CD8-positive, alpha-beta memory T cell (primary cell): ENCODE data around the gene PIWIL4. TPM values are rescaled to one million over a fixed set of nuclear protein-coding genes. Genes with fewer than 3 reads are reported as not detected.
A peak's percentile ranks its signal among the peaks of the same experiment; 100 is the strongest.

Source experiments
- CTCF ChIA-PET: fragments of 350-600 bp; sonication (Branson Sonifier 250); formaldehyde crosslinking; loops from one replicate; lab custom pipeline; 2021; ENCODE audit warnings: antibody characterized with exemption; lab: Charles Lee
- POLR2A ChIA-PET: fragments of 350-600 bp; sonication (Branson Sonifier 250); formaldehyde crosslinking; loops from one replicate; lab custom pipeline; 2021; ENCODE audit warnings: antibody characterized with exemption; lab: Charles Lee
- DNase-seq, 5 donors: peaks; one replicate each; pipeline versions ENCODE4 v3.0.0 to v3.0.0-alpha.2; 2020 to 2022; ENCODE audit warnings: mixed read lengths in 1 of 5
- H3K27ac ChIP-seq: one replicate; pipeline ENCODE4 v1.7.0; 2013; ENCODE audit warnings: low read depth, mild to moderate bottlenecking, low read length, moderate library complexity
- H3K27me3 ChIP-seq: 2 replicates; pipeline ENCODE4 v1.7.0; 2013; ENCODE audit warnings: low read length, mild to moderate bottlenecking; ENCODE audit not compliant: insufficient read depth, poor library complexity, severe bottlenecking
- H3K36me3 ChIP-seq: 2 replicates; pipeline ENCODE4 v1.7.0; 2013; ENCODE audit warnings: mild to moderate bottlenecking, low read length, moderate library complexity; ENCODE audit not compliant: insufficient read depth
- H3K4me1 ChIP-seq: 2 replicates; pipeline ENCODE4 v1.7.0; 2013; ENCODE audit warnings: mild to moderate bottlenecking, low read length, moderate library complexity; ENCODE audit not compliant: insufficient read depth
- H3K4me3 ChIP-seq: 2 replicates; pipeline ENCODE4 v1.7.0; 2013; ENCODE audit warnings: mild to moderate bottlenecking, low read length
- H3K9me3 ChIP-seq: 2 replicates; pipeline ENCODE4 v1.7.0; 2013; ENCODE audit warnings: mild to moderate bottlenecking, low read length
- H3K27ac Mint-ChIP-seq, 8 donors: one replicate each; pipeline ENCODE4 v1.8.0; 2020 to 2021; ENCODE audit warnings: mixed read lengths in 8 of 8, mild to moderate bottlenecking in 6 of 8, inconsistent platforms in 3 of 8, moderate library complexity in 3 of 8
- H3K27me3 Mint-ChIP-seq, 2 donors: one replicate each; pipeline ENCODE4 v1.8.0; 2020 to 2021; ENCODE audit warnings: mixed read lengths in 2 of 2, mild to moderate bottlenecking in 1 of 2, moderate library complexity in 1 of 2
- H3K36me3 Mint-ChIP-seq, 3 donors: one replicate each; pipeline ENCODE4 v1.8.0; 2020 to 2021; ENCODE audit warnings: mixed read lengths in 3 of 3, inconsistent platforms in 1 of 3, mild to moderate bottlenecking in 1 of 3
- H3K4me1 Mint-ChIP-seq, 3 donors: one replicate each; pipeline ENCODE4 v1.8.0; 2020 to 2021; ENCODE audit warnings: mixed read lengths in 3 of 3, inconsistent platforms in 1 of 3, mild to moderate bottlenecking in 1 of 3
- H3K4me3 Mint-ChIP-seq, 7 donors: one replicate each; pipeline ENCODE4 v1.8.0; 2020 to 2021; ENCODE audit warnings: mixed read lengths in 7 of 7, mild to moderate bottlenecking in 6 of 7, moderate library complexity in 4 of 7, inconsistent platforms in 2 of 7
- H3K9me3 Mint-ChIP-seq, 5 donors: one replicate each; pipeline ENCODE4 v1.8.0; 2020 to 2022; ENCODE audit warnings: mixed read lengths in 5 of 5, mild to moderate bottlenecking in 3 of 5, moderate library complexity in 2 of 5, inconsistent platforms in 1 of 5
- polyA plus RNA-seq: library from polyadenylated mRNA; unstranded; fragments of 300-500 nt; fragmentation: Illumina TruSeq; gene quantifications from one replicate; pipeline ENCODE4 v1.2.3, GENCODE V29; 2021
- total RNA-seq, 2 experiments: library from RNA; stranded (reverse); gene quantifications; one replicate each; pipeline ENCODE4 v1.2.3, GENCODE V29; 2021

Gene PIWIL4
- total RNA-seq: under 1 TPM; 0.58 to 0.61 TPM
- 0.36 TPM for polyA plus RNA-seq

DNA sequence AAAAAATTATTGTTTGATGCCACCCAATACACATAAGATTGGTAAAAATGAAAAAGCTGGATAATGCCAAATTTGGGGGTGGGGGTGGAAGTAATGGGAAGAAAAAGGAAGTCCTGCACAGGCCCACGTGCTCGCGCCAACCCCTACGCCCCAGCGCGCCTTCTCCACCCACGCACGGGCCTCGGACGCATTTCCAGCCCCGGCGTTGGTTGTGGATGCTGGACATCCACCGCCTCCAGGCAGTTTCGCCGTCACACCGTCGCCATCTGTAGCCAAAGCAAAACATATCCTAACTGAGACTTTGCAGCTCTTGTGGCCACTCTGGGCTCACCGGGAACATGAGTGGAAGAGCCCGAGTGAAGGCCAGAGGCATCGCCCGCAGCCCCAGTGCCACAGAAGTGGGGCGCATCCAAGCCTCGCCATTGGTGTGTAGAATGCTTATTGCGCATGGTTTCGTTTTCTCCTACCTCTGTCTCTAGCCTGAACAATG is at the start of gene PIWIL4:
PIWIL4 (plus strand) TSS at position 188 of the 490 bp plus-strand sequence; CDS start at position 339, 151 bp downstream.
- Histone ChIP-seq H3K4me3 (no peak within 1 kb of the TSS), H3K36me3 (no peaks in the 10 kb centered on the region), H3K4me1 (no peaks in the 10 kb centered on the region), H3K27ac (peak within 1 kb of the TSS; percentile 1), H3K27me3 (no peaks in the 10 kb centered on the region), H3K9me3 (no peaks in the 10 kb centered on the region)
- Mint-ChIP-seq H3K36me3 (no peaks in the 10 kb centered on the region), H3K27me3 (peaks cover 0 to 2% of the 10 kb centered on the region in 2 donors), H3K9me3 (no peaks in the 10 kb centered on the region), H3K4me3 (no peak within 1 kb of the TSS), H3K27ac (no peak within 1 kb of the TSS), H3K4me1 (no peaks in the 10 kb centered on the region)
- POLR2A ChIA-PET: no interaction called here
- DNase-seq: no peak
- CTCF ChIA-PET: no interaction called here

DNA sequence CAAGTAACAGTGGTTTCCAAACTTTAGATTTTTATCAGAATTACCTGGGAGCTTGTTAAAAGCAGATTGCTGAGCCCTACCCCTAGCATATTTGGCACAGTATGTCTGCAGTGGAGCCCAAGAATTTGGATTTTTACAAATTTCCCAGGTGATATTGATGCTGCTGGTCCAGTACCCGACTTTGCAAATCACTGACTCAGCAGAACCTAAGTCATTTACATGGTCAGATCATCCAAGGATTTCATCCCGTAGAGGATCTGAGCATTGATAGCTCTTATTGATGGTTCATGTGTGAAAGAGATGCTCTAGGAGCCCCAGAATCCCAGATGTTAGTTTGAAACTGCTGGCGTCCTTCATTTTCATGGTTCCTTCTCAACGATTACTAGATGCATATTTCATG is 48.9 kb upstream of the PIWIL4 start:
- Histone ChIP-seq H3K9me3 (no peaks in the 10 kb centered on the region), H3K27me3 (peaks cover 4% of the 10 kb centered on the region), H3K4me1 (peaks cover under 1% of the 10 kb centered on the region), H3K36me3 (no peaks in the 10 kb centered on the region), H3K4me3 (no peak overlapping the region), H3K27ac (no peak overlapping the region)
- H3K27me3 Mint-ChIP-seq: peaks cover 2 to 23% of the 10 kb centered on the region in 2 donors
- POLR2A ChIA-PET: no interaction called here
- no peak overlapping the region for H3K27ac Mint-ChIP-seq
- H3K36me3 Mint-ChIP-seq: no peaks in the 10 kb centered on the region
- H3K4me3 Mint-ChIP-seq: no peak overlapping the region
- CTCF ChIA-PET: interaction anchor here (0.6 kb wide), 1 partner anchor 408 kb away, joined by 3 read pairs; no protein-coding TSS in a partner anchor
- H3K9me3 Mint-ChIP-seq: no peaks in the 10 kb centered on the region
- DNase-seq: no peak
- H3K4me1 Mint-ChIP-seq: peaks cover 0 to 2% (median under 1%) of the 10 kb centered on the region in 3 donors

DNA sequence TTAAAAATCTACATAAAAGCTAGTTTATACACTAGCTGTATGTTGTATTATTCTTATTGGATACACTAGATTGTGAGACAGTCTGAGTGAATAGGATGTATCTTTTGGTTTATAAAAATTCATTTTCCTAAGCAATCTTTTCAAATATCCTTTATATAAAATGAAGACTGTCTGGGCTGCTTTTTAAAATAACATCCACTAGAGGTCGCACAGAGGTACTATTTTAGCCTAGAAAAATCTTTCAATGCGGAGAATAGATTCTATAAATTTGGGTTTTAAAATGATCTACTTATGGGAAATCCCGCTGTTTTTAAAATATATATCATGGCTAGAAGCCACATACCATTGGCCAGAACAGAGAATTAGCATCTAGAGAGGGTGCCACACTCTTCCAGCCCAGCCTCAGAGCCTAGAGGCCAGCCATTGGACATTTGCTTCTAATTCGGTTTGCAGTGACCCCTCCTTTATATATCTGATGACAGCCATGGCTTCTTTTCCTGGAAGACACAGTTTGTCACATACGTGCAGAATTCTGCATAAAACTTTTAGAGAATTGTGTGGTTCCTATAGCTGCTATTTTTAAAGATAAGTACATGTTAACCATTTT is 47.6 kb upstream of the PIWIL4 start:
- Mint-ChIP-seq H3K36me3 (no peaks in the 10 kb centered on the region), H3K4me3 (no peak overlapping the region), H3K4me1 (no peaks in the 10 kb centered on the region), H3K9me3 (no peaks in the 10 kb centered on the region), H3K27ac (no peak overlapping the region), H3K27me3 (peaks cover 2 to 32% of the 10 kb centered on the region in 2 donors)
- ChIA-PET POLR2A (no interaction called here), CTCF (interaction anchor here (0.7 to 1.7 kb wide), 4 partner anchors 10 to 1249 kb away, joined by 3 to 4 read pairs (median 4); no protein-coding TSS in a partner anchor)
- Histone ChIP-seq H3K27ac (no peak overlapping the region), H3K4me1 (no peaks in the 10 kb centered on the region), H3K27me3 (peaks cover 4% of the 10 kb centered on the region), H3K36me3 (no peaks in the 10 kb centered on the region), H3K9me3 (no peaks in the 10 kb centered on the region), H3K4me3 (no peak overlapping the region)
- DNase-seq: peak in 2 of 5 donors; percentile 9 to 14

DNA sequence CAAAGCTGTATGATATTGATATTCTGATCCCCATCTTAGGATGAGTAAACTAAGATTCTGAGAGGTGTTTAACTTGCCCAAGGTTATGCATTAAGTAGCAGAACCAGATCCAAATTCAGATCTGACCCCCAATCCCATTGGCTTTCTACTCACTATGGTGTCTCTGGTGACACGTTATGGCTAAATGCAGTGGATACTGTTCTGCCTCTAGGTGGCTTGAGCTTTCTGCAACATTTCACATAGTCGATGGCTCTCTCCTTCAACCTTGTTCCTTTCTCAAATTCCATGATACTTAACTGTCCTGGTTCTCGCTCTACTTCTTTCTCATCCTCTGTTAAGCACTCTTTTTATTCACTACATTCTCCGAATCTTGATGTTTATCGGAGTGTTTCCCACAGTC is 45.5 kb upstream of the PIWIL4 start:
- Histone ChIP-seq H3K36me3 (no peaks in the 10 kb centered on the region), H3K4me3 (no peak overlapping the region), H3K9me3 (no peaks in the 10 kb centered on the region), H3K4me1 (no peaks in the 10 kb centered on the region), H3K27me3 (no peaks in the 10 kb centered on the region), H3K27ac (no peak overlapping the region)
- Mint-ChIP-seq H3K27me3 (peaks cover 5 to 30% of the 10 kb centered on the region in 2 donors), H3K4me3 (no peak overlapping the region), H3K36me3 (no peaks in the 10 kb centered on the region), H3K27ac (no peak overlapping the region), H3K4me1 (no peaks in the 10 kb centered on the region), H3K9me3 (no peaks in the 10 kb centered on the region)
- ChIA-PET POLR2A (no interaction called here), CTCF (interaction anchor here (1.3 kb wide), 1 partner anchor 9 kb away, joined by 3 read pairs; no protein-coding TSS in a partner anchor)
- DNase-seq: no peak

DNA sequence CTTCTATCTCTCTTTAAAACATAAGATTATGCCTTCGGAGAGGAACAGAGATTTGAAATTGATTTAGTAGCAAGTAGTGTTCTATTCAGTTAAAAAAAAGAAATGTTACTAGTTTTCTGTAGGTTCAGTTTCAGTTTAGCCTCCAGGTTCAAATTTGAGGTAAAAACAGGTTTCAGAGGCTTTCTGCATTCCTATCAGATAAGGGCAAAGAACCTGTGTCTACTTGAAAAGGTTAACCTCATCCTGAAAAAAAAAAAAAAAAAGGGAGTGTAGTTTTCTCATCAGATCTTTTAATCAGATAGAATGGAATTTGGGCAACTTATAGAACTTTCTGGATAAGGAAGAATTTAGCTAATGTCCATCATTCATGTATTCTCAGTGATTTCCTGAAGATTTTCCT is 42.8 kb upstream of the PIWIL4 start:
- H3K36me3 Mint-ChIP-seq: no peaks in the 10 kb centered on the region
- Histone ChIP-seq H3K27me3 (no peaks in the 10 kb centered on the region), H3K36me3 (no peaks in the 10 kb centered on the region), H3K9me3 (no peaks in the 10 kb centered on the region), H3K27ac (no peak overlapping the region), H3K4me1 (no peaks in the 10 kb centered on the region), H3K4me3 (no peak overlapping the region)
- no peaks in the 10 kb centered on the region for H3K9me3 Mint-ChIP-seq
- H3K4me3 Mint-ChIP-seq: no peak overlapping the region
- H3K4me1 Mint-ChIP-seq: no peaks in the 10 kb centered on the region
- ChIA-PET CTCF (no interaction called here), POLR2A (interaction anchor here (0.8 kb wide), 1 partner anchor 29 kb away, joined by 11 read pairs; no protein-coding TSS in a partner anchor)
- no peak overlapping the region for H3K27ac Mint-ChIP-seq
- peaks cover 8 to 54% of the 10 kb centered on the region in 2 donors for H3K27me3 Mint-ChIP-seq
- DNase-seq: no peak

DNA sequence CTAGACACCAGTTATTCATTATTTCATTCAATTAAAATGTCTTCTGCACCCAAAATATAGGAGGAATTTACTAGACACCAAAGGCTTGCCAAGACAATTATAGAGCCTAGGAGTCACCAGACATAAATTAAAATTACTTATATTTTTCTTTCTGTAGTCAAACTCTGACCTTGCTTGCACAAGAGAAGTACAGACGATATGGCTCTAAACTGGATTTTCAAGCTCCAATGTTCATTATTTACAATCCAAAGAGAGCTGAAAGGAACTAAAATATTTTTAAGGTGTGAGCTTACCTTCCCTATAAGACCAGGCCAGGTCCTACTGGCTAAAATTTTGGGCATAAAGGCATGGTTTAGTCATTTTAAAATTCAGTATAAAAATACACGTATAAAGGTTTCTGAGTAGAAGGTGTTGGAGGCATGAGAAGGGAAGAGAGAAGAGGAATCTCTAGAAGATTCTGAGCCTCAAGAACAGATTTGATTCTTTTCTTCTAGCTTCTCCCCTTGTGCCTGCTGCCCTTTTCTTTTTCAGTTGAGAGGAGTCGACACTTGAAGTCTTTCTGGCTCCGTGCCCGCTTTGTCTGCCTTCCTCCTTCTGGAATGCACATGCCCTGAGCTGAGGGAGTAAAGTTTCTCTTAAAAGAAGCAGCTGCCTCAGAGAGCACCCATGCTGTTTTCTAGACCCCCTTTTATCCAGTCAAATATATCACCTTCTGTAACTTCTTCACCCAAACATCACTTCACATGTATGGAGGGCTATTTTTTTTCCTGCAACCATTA is 41.4 kb upstream of the PIWIL4 start:
- Mint-ChIP-seq H3K27ac (no peak overlapping the region), H3K36me3 (no peaks in the 10 kb centered on the region), H3K27me3 (peaks cover 8 to 63% of the 10 kb centered on the region in 2 donors), H3K9me3 (no peaks in the 10 kb centered on the region), H3K4me3 (no peak overlapping the region), H3K4me1 (no peaks in the 10 kb centered on the region)
- no peak for DNase-seq
- no peak overlapping the region for H3K27ac ChIP-seq
- ChIA-PET CTCF (no interaction called here), POLR2A (no interaction called here)
- no peaks in the 10 kb centered on the region for H3K27me3 ChIP-seq
- H3K4me3 ChIP-seq: no peak overlapping the region
- no peaks in the 10 kb centered on the region for H3K36me3 ChIP-seq
- no peaks in the 10 kb centered on the region for H3K4me1 ChIP-seq
- H3K9me3 ChIP-seq: no peaks in the 10 kb centered on the region

DNA sequence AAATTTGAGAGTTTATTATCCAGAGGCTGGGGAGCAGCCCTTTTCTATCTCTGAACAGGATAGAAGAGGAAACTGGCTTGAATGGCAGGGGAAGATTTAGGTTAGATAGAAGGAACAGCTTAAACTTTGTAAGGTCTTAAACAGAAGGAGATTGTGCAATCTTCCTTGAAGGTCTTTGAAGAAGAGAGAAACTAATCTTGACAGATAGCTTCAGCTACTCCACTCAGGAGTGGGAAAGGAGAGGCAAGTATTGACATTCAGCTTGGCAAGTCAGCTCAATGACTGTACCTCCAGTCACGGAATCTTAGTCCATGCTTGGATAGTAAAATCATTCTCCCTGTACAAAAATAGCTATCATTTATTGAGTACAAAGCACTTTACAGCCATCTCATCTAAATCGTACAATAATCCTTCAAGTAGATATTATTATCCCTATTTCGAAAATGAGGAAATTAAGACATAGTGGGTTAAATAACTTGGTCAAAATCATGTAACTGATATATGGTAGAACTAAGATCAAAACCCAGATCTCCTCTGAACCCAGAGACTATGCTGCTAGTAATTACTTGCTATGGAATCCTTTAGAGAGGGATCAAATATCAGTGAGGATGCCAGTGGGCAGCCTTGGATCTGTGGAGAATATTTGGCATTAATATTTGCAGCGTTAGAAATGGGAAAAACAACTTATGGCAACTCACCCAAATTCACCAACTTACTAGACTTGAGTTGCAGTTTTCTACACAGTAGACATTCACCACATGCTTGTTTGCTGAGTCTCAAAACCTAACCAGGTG is 40.3 kb upstream of the PIWIL4 start:
- no peaks in the 10 kb centered on the region for H3K9me3 Mint-ChIP-seq
- Histone ChIP-seq H3K4me1 (no peaks in the 10 kb centered on the region), H3K36me3 (no peaks in the 10 kb centered on the region), H3K4me3 (no peak overlapping the region), H3K27me3 (no peaks in the 10 kb centered on the region), H3K27ac (no peak overlapping the region), H3K9me3 (no peaks in the 10 kb centered on the region)
- ChIA-PET POLR2A (no interaction called here), CTCF (no interaction called here)
- no peaks in the 10 kb centered on the region for H3K4me1 Mint-ChIP-seq
- no peak for DNase-seq
- H3K4me3 Mint-ChIP-seq: no peak overlapping the region
- no peak overlapping the region for H3K27ac Mint-ChIP-seq
- peaks cover 8 to 71% of the 10 kb centered on the region in 2 donors for H3K27me3 Mint-ChIP-seq
- H3K36me3 Mint-ChIP-seq: no peaks in the 10 kb centered on the region
